ENCODE results near the gene HSBP1.

Gene HSBP1

GRCh38 chr16:83849421-83849820 lies 41.6 kb downstream of the HSBP1 start:
- Histone ChIP-seq H3K4me2 (no peak overlapping the region), H4K20me1 (ENCODE audit: insufficient read depth) (no peaks in the 10 kb centered on the region), H3K79me2 (ENCODE audit: insufficient read depth, low read depth) (no peaks in the 10 kb centered on the region), H3K36me3 (ENCODE audit: insufficient read depth) (no peaks in the 10 kb centered on the region), H3K9ac (no peak overlapping the region), H2AFZ (ENCODE audit: low read depth) (no peak overlapping the region), H3K27ac (no peak overlapping the region), H3K4me1 (ENCODE audit: low read depth, poor library complexity, severe bottlenecking) (no peaks in the 10 kb centered on the region), H3K27me3 (ENCODE audit: insufficient read depth, low read depth) (no peaks in the 10 kb centered on the region), H3K4me3 (IDR thresholded peaks at IDR 0.05; ENCODE audit: insufficient read depth, low read depth, low read length) (no peak overlapping the region)
- TF ChIP-seq CTCF (conservative IDR thresholded peaks at IDR 0.05; ENCODE audit: low read depth, low read length): no peak

GRCh38 chr16:83850947-83851346 lies 43.2 kb downstream of the HSBP1 start:
- no peak overlapping the region for H3K4me2 ChIP-seq
- no peaks in the 10 kb centered on the region for H3K36me3 ChIP-seq (ENCODE audit: insufficient read depth)
- H3K4me1 ChIP-seq (ENCODE audit: low read depth, poor library complexity, severe bottlenecking): no peaks in the 10 kb centered on the region
- no peaks in the 10 kb centered on the region for H4K20me1 ChIP-seq (ENCODE audit: insufficient read depth)
- no peak overlapping the region for H3K27ac ChIP-seq
- no peak overlapping the region for H3K4me3 ChIP-seq (IDR thresholded peaks at IDR 0.05; ENCODE audit: insufficient read depth, low read depth, low read length)
- no peak overlapping the region for H3K9ac ChIP-seq
- H2AFZ ChIP-seq (ENCODE audit: low read depth): no peak overlapping the region
- H3K79me2 ChIP-seq (ENCODE audit: insufficient read depth, low read depth): no peaks in the 10 kb centered on the region
- no peaks in the 10 kb centered on the region for H3K27me3 ChIP-seq (ENCODE audit: insufficient read depth, low read depth)
- TF ChIP-seq CTCF (conservative IDR thresholded peaks at IDR 0.05; ENCODE audit: low read depth, low read length): no peak

- no peaks in the 10 kb centered on the region for H4K20me1 ChIP-seq (ENCODE audit: insufficient read depth)
- H3K79me2 ChIP-seq (ENCODE audit: insufficient read depth, low read depth): no peaks in the 10 kb centered on the region
- TF ChIP-seq CTCF (conservative IDR thresholded peaks at IDR 0.05; ENCODE audit: low read depth, low read length): no peak
- no peaks in the 10 kb centered on the region for H3K36me3 ChIP-seq (ENCODE audit: insufficient read depth)
- no peaks in the 10 kb centered on the region for H3K4me1 ChIP-seq (ENCODE audit: low read depth, poor library complexity, severe bottlenecking)
- no peak overlapping the region for H3K4me2 ChIP-seq
- no peak overlapping the region for H3K9ac ChIP-seq
- no peak overlapping the region for H3K4me3 ChIP-seq (IDR thresholded peaks at IDR 0.05; ENCODE audit: insufficient read depth, low read depth, low read length)
- H2AFZ ChIP-seq (ENCODE audit: low read depth): no peak overlapping the region
- H3K27me3 ChIP-seq (ENCODE audit: insufficient read depth, low read depth): no peaks in the 10 kb centered on the region
- H3K27ac ChIP-seq: no peak overlapping the region
These were observed 43.7 kb downstream of the HSBP1 start for GRCh38 chr16:83851473-83851872.

- H3K27me3 ChIP-seq (ENCODE audit: insufficient read depth, low read depth): no peaks in the 10 kb centered on the region
- no peak overlapping the region for H2AFZ ChIP-seq (ENCODE audit: low read depth)
- H3K4me1 ChIP-seq (ENCODE audit: low read depth, poor library complexity, severe bottlenecking): no peaks in the 10 kb centered on the region
- H3K79me2 ChIP-seq (ENCODE audit: insufficient read depth, low read depth): no peaks in the 10 kb centered on the region
- H3K9ac ChIP-seq: no peak overlapping the region
- no peak for TF ChIP-seq CTCF (conservative IDR thresholded peaks at IDR 0.05; ENCODE audit: low read depth, low read length)
- H3K4me3 ChIP-seq (IDR thresholded peaks at IDR 0.05; ENCODE audit: insufficient read depth, low read depth, low read length): no peak overlapping the region
- no peaks in the 10 kb centered on the region for H3K36me3 ChIP-seq (ENCODE audit: insufficient read depth)
- H4K20me1 ChIP-seq (ENCODE audit: insufficient read depth): no peaks in the 10 kb centered on the region
- no peak overlapping the region for H3K4me2 ChIP-seq
- no peak overlapping the region for H3K27ac ChIP-seq
These were observed 45.0 kb downstream of the HSBP1 start for GRCh38 chr16:83852774-83853173.

- H2AFZ ChIP-seq (ENCODE audit: low read depth): no peak overlapping the region
- H3K27me3 ChIP-seq (ENCODE audit: insufficient read depth, low read depth): no peaks in the 10 kb centered on the region
- no peak overlapping the region for H3K4me2 ChIP-seq
- H3K9ac ChIP-seq: no peak overlapping the region
- no peaks in the 10 kb centered on the region for H3K36me3 ChIP-seq (ENCODE audit: insufficient read depth)
- no peak overlapping the region for H3K27ac ChIP-seq
- H3K79me2 ChIP-seq (ENCODE audit: insufficient read depth, low read depth): no peaks in the 10 kb centered on the region
- no peak overlapping the region for H3K4me3 ChIP-seq (IDR thresholded peaks at IDR 0.05; ENCODE audit: insufficient read depth, low read depth, low read length)
- no peaks in the 10 kb centered on the region for H3K4me1 ChIP-seq (ENCODE audit: low read depth, poor library complexity, severe bottlenecking)
- no peak for TF ChIP-seq CTCF (conservative IDR thresholded peaks at IDR 0.05; ENCODE audit: low read depth, low read length)
- H4K20me1 ChIP-seq (ENCODE audit: insufficient read depth): no peaks in the 10 kb centered on the region
These were observed 46.1 kb downstream of the HSBP1 start for GRCh38 chr16:83853834-83854233.

All from KMS-11 (cell line).